RWPE1 (cell line): ENCODE measurements around the gene HDAC8.

ENCODE experiments used
- CTCF ChIA-PET: fragments of 350-600 bp; sonication (Branson Sonifier 250); formaldehyde crosslinking; extraction: SDS; loops from one replicate; lab custom pipeline; 2021; lab: Yijun Ruan, JAX
- POLR2A ChIA-PET: fragments of 400-600 bp; formaldehyde crosslinking; extraction: SDS; loops from one replicate; lab custom pipeline; 2020; ENCODE audit warnings: antibody characterized with exemption; ENCODE audit not compliant: low non-redundant PET; lab: Yijun Ruan, JAX
- DNase-seq: peaks from one replicate; pipeline ENCODE4 v3.0.0; 2012; ENCODE audit warnings: low spot score
- H3K27ac ChIP-seq: fragments of 450-650 bp; 2 replicates; pipeline ENCODE4 v1.5.1; 2017
- TF ChIP-seq, protein P1 (sequence below): fragments of 450-650 bp; conservative IDR thresholded peaks from 2 replicates; pipeline ENCODE4 v1.5.1; 2017; ENCODE audit warnings: low read depth, mild to moderate bottlenecking

HDAC8 gene

GRCh38 chrX:72572248-72573157, at the start of gene HDAC8:
HDAC8 (minus strand) TSS chrX:72572843; CDS start chrX:72572761, 82 bp downstream.
- DNase-seq, result peak; percentile 60
- POLR2A ChIA-PET, result no interaction called here
- CTCF ChIA-PET, result interaction anchor here (0.7 kb wide), 1 partner anchor 35 kb away, joined by 8 read pairs; no protein-coding TSS in a partner anchor
- TF ChIP-seq, protein P1, sequence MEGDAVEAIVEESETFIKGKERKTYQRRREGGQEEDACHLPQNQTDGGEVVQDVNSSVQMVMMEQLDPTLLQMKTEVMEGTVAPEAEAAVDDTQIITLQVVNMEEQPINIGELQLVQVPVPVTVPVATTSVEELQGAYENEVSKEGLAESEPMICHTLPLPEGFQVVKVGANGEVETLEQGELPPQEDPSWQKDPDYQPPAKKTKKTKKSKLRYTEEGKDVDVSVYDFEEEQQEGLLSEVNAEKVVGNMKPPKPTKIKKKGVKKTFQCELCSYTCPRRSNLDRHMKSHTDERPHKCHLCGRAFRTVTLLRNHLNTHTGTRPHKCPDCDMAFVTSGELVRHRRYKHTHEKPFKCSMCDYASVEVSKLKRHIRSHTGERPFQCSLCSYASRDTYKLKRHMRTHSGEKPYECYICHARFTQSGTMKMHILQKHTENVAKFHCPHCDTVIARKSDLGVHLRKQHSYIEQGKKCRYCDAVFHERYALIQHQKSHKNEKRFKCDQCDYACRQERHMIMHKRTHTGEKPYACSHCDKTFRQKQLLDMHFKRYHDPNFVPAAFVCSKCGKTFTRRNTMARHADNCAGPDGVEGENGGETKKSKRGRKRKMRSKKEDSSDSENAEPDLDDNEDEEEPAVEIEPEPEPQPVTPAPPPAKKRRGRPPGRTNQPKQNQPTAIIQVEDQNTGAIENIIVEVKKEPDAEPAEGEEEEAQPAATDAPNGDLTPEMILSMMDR, result no peak
- H3K27ac ChIP-seq, result peak within 1 kb of the TSS; percentile 68

DNA sequence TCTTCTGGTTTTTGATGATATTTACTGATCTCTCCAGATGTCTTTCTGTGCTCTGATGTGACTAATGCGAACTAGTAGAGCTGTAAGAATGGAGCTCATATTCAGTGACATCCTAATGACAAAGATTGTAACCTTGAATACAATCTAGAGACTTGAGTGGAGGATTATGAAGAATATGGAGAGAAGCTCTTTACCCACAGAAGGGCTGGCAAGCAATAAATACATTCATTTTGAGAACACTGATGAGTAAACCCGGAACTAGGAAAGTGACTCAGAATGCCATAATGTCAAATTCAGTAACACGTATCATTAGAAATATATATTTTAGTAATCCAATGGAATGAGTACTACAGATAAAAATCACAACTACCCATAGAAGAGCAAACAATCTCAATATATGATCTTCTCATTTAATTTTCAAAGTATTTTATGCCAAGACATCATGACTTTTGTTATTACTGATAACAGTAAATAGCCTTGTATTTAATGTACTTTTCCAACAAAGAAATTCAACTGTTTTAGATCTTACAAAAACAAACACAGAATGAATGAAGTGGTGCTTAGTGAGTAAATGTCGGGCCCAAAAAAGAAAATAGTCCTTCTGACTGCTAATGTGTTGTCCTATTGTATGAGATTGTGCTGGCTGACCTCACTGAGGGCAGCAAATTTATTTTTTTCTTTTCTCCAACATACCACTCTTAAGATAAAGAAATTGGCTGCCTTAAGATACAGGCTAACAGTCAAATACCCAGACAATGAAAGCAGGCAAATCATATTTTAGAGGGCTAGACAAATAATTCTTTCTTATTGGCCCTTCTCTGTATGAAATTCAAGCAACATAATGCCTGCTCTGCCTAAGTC, 49.2 kb upstream of the HDAC8 start:
- TF ChIP-seq, protein P1, result no peak
- DNase-seq, result peak; percentile 26
- ChIA-PET POLR2A (no interaction called here), CTCF (interaction anchor here (0.6 kb wide), 1 partner anchor 66 kb away, joined by 3 read pairs; no protein-coding TSS in a partner anchor)
- H3K27ac ChIP-seq, result no peak overlapping the region

GRCh38 chrX:72621163-72621562, 48.5 kb upstream of the HDAC8 start:
- ChIA-PET CTCF (interaction anchor here (0.6 kb wide), 1 partner anchor 67 kb away, joined by 3 read pairs; no protein-coding TSS in a partner anchor), POLR2A (no interaction called here)
- no peak for DNase-seq
- H3K27ac ChIP-seq, result no peak overlapping the region
- TF ChIP-seq, protein P1, result no peak

DNA sequence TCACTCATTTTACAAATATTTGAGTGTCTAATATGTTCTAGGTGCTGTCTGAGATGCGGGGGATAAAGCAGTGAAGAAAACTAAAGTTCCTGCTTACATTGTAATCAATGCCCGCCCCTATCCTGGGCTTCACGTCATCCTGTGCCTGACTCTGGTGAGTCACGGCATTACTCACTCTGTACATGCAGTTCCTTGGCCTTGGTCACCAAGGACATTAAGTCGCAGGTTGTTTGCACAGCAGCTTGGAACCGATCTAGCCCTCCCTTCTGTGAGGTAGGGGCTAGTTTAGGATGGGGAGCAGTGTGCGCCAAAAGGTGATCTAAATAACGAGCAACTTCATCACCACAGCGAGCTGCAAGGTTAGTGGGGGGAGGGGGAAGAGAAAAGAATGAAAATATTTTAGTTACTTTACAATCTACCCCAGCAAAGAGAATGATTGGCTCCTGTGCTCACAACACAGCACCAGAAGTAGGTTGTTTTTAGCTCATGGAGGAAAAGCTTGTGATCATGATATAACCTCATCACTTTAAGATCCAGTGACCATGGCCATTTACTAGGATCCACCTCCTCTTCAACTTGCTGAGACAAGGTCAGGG, 48.0 kb upstream of the HDAC8 start:
- peak; percentile 64 for DNase-seq
- peak overlapping the region; percentile 74 for H3K27ac ChIP-seq
- ChIA-PET POLR2A (no interaction called here), CTCF (interaction anchor here (0.6 kb wide), 1 partner anchor 67 kb away, joined by 3 read pairs; no protein-coding TSS in a partner anchor)
- TF ChIP-seq, protein P1, result no peak

GRCh38 chrX:72609313-72609712, 36.7 kb upstream of the HDAC8 start:
- DNase-seq, result peak; percentile 18
- ChIA-PET CTCF (no interaction called here), POLR2A (no interaction called here)
- H3K27ac ChIP-seq, result no peak overlapping the region
- TF ChIP-seq, protein P1, result no peak
